Astrocyte (in vitro differentiated cells and primary cell): ENCODE measurements around the gene PTPRD. TPM values are rescaled to one million over a fixed set of nuclear protein-coding genes. Genes with fewer than 3 reads are reported as not detected.
"Not testable (repeated sequence)": the region's sequence is repeated elsewhere in the genome, so short reads cannot be mapped to it uniquely, and the experiment has no call there.

ENCODE experiments used
- DNase-seq: peaks from one replicate; pipeline ENCODE4 v3.0.0-alpha.2; 2010; ENCODE audit warnings: low read depth
- FAIRE-seq: peaks from 2 replicates; lab custom pipeline; 2011; peaks lifted over from hg19 to GRCh38; lab: Jason Lieb, UNC
- H2AFZ ChIP-seq: 2 replicates; pipeline ENCODE4 v1.6.0; 2012; ENCODE audit warnings: low read depth, low read length, inconsistent platforms
- H3K27ac ChIP-seq: 2 replicates; pipeline ENCODE4 v1.5.1; 2011; ENCODE audit warnings: low read depth, low read length, inconsistent platforms
- H3K27me3 ChIP-seq: 2 replicates; pipeline ENCODE4 v1.6.0; 2011; ENCODE audit warnings: low read length, inconsistent platforms; ENCODE audit not compliant: insufficient read depth
- H3K36me3 ChIP-seq: 2 replicates; pipeline ENCODE4 v1.5.1; 2011; ENCODE audit warnings: low read length, inconsistent platforms; ENCODE audit not compliant: insufficient read depth
- H3K4me1 ChIP-seq: 2 replicates; pipeline ENCODE4 v1.5.1; 2011; ENCODE audit warnings: low read length, inconsistent platforms; ENCODE audit not compliant: insufficient read depth
- H3K4me2 ChIP-seq: 2 replicates; pipeline ENCODE4 v1.6.0; 2012; ENCODE audit warnings: low read length, inconsistent platforms
- H3K4me3 ChIP-seq: 2 replicates; pipeline ENCODE4 v1.5.1; 2011; ENCODE audit warnings: low read depth, mild to moderate bottlenecking, low read length, inconsistent platforms; ENCODE audit not compliant: insufficient read depth
- H3K79me2 ChIP-seq: 2 replicates; pipeline ENCODE4 v1.6.0; 2012; ENCODE audit warnings: mild to moderate bottlenecking, low read length, inconsistent platforms; ENCODE audit not compliant: insufficient read depth
- H3K9ac ChIP-seq: 2 replicates; pipeline ENCODE4 v1.6.0; 2012; ENCODE audit warnings: mild to moderate bottlenecking, low read length, inconsistent platforms
- H3K9me3 ChIP-seq: 2 replicates; pipeline ENCODE4 v1.5.1; 2012; ENCODE audit warnings: low read depth, mild to moderate bottlenecking, low read length, inconsistent platforms; ENCODE audit not compliant: insufficient read depth
- H4K20me1 ChIP-seq: 2 replicates; pipeline ENCODE4 v1.6.0; 2012; ENCODE audit warnings: low read length, inconsistent platforms; ENCODE audit not compliant: insufficient read depth
- H3K27ac Mint-ChIP-seq: one replicate; pipeline ENCODE4 v1.8.0; 2021; ENCODE audit warnings: mild to moderate bottlenecking, mixed read lengths; ENCODE audit not compliant: unreplicated experiment
- H3K27me3 Mint-ChIP-seq: one replicate; pipeline ENCODE4 v1.8.0; 2021; ENCODE audit warnings: low read depth, mixed read lengths; ENCODE audit not compliant: unreplicated experiment
- H3K36me3 Mint-ChIP-seq: one replicate; pipeline ENCODE4 v1.8.0; 2021; ENCODE audit warnings: low read depth, mixed read lengths; ENCODE audit not compliant: unreplicated experiment
- H3K4me1 Mint-ChIP-seq: one replicate; pipeline ENCODE4 v1.8.0; 2021; ENCODE audit warnings: low read depth, mixed read lengths; ENCODE audit not compliant: unreplicated experiment
- H3K4me3 Mint-ChIP-seq: one replicate; pipeline ENCODE4 v1.8.0; 2021; ENCODE audit warnings: mild to moderate bottlenecking, moderate library complexity, mixed read lengths; ENCODE audit not compliant: unreplicated experiment
- H3K9me3 Mint-ChIP-seq: one replicate; pipeline ENCODE4 v1.8.0; 2021; ENCODE audit warnings: mild to moderate bottlenecking, mixed read lengths; ENCODE audit not compliant: unreplicated experiment
- EZH2 ChIP-seq: IDR thresholded peaks from 2 replicates; pipeline ENCODE4 v1.6.1; 2012; ENCODE audit warnings: mild to moderate bottlenecking, low read length, inconsistent platforms; ENCODE audit not compliant: insufficient read depth
- total RNA-seq: library from RNA; stranded (reverse); gene quantifications from 2 replicates; pipeline ENCODE4 v1.2.1, GENCODE V29; 2021
- TF ChIP-seq, protein P1 (sequence below): IDR thresholded peaks from 2 replicates; pipeline ENCODE4 v1.5.1; 2011; ENCODE audit warnings: low read depth, mild to moderate bottlenecking, inconsistent platforms, low read length, moderate library complexity; ENCODE audit not compliant: insufficient read depth

PTPRD gene
- total RNA-seq, 1 donor from 2014 or later: 88.1 TPM

GRCh38 chr9:9102295-9102694, 1510.5 kb downstream of the PTPRD start:
- FAIRE-seq: no peak
- H2AFZ ChIP-seq: no peak overlapping the region
- H3K4me3 ChIP-seq: no peak overlapping the region
- H3K9me3 Mint-ChIP-seq: no peaks in the 10 kb centered on the region
- H4K20me1 ChIP-seq: no peaks in the 10 kb centered on the region
- H3K27ac ChIP-seq: no peak overlapping the region
- no peak overlapping the region for H3K27ac Mint-ChIP-seq
- H3K4me3 Mint-ChIP-seq: no peak overlapping the region
- TF ChIP-seq, protein P1, sequence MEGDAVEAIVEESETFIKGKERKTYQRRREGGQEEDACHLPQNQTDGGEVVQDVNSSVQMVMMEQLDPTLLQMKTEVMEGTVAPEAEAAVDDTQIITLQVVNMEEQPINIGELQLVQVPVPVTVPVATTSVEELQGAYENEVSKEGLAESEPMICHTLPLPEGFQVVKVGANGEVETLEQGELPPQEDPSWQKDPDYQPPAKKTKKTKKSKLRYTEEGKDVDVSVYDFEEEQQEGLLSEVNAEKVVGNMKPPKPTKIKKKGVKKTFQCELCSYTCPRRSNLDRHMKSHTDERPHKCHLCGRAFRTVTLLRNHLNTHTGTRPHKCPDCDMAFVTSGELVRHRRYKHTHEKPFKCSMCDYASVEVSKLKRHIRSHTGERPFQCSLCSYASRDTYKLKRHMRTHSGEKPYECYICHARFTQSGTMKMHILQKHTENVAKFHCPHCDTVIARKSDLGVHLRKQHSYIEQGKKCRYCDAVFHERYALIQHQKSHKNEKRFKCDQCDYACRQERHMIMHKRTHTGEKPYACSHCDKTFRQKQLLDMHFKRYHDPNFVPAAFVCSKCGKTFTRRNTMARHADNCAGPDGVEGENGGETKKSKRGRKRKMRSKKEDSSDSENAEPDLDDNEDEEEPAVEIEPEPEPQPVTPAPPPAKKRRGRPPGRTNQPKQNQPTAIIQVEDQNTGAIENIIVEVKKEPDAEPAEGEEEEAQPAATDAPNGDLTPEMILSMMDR: no peak
- TF ChIP-seq EZH2: no peak
- no peaks in the 10 kb centered on the region for H3K4me1 Mint-ChIP-seq
- no peak for DNase-seq
- H3K9me3 ChIP-seq: no peaks in the 10 kb centered on the region
- H3K4me2 ChIP-seq: no peak overlapping the region
- no peaks in the 10 kb centered on the region for H3K79me2 ChIP-seq
- H3K9ac ChIP-seq: no peak overlapping the region
- H3K27me3 ChIP-seq: no peaks in the 10 kb centered on the region
- no peaks in the 10 kb centered on the region for H3K36me3 Mint-ChIP-seq
- H3K27me3 Mint-ChIP-seq: no peaks in the 10 kb centered on the region
- no peaks in the 10 kb centered on the region for H3K4me1 ChIP-seq
- no peaks in the 10 kb centered on the region for H3K36me3 ChIP-seq

GRCh38 chr9:9100070-9100469, 1512.7 kb downstream of the PTPRD start:
- H3K4me3 ChIP-seq: no peak overlapping the region
- no peak overlapping the region for H3K27ac ChIP-seq
- H3K27ac Mint-ChIP-seq: no peak overlapping the region
- no peaks in the 10 kb centered on the region for H3K4me1 Mint-ChIP-seq
- no peaks in the 10 kb centered on the region for H3K27me3 ChIP-seq
- no peaks in the 10 kb centered on the region for H3K36me3 Mint-ChIP-seq
- FAIRE-seq (no peak), DNase-seq (no peak)
- H3K9me3 ChIP-seq: no peaks in the 10 kb centered on the region
- no peaks in the 10 kb centered on the region for H3K36me3 ChIP-seq
- no peak overlapping the region for H3K4me3 Mint-ChIP-seq
- no peak for TF ChIP-seq EZH2
- TF ChIP-seq, protein P1: no peak
- no peaks in the 10 kb centered on the region for H3K9me3 Mint-ChIP-seq
- no peaks in the 10 kb centered on the region for H4K20me1 ChIP-seq
- H3K4me1 ChIP-seq: no peaks in the 10 kb centered on the region
- no peaks in the 10 kb centered on the region for H3K27me3 Mint-ChIP-seq
- H3K4me2 ChIP-seq: no peak overlapping the region
- H2AFZ ChIP-seq: no peak overlapping the region
- H3K9ac ChIP-seq: no peak overlapping the region
- no peaks in the 10 kb centered on the region for H3K79me2 ChIP-seq

DNA sequence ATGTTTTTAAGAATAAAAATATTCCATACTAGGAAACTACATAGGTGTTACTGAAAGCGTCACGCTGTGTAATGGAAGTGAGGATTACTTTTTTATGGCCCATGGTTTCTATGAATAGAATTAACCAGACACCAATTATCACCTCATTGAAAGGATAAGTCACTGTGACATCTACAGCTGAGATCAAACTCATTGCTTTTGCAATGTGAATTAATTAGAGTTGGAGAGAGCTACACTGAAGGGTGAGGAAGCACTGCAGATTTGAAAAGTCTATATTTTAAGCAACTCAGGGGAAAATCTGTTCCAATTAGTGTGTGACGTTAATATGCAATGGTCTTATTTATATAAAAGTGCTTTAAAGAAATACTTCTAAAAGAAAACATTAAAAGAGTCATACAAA, 1513.2 kb downstream of the PTPRD start:
- no peak overlapping the region for H3K4me2 ChIP-seq
- no peak overlapping the region for H3K27ac Mint-ChIP-seq
- H3K79me2 ChIP-seq: no peaks in the 10 kb centered on the region
- TF ChIP-seq, protein P1: no peak
- TF ChIP-seq EZH2: no peak
- H3K4me1 Mint-ChIP-seq: no peaks in the 10 kb centered on the region
- H3K4me1 ChIP-seq: no peaks in the 10 kb centered on the region
- H3K9me3 Mint-ChIP-seq: no peaks in the 10 kb centered on the region
- no peak for DNase-seq
- FAIRE-seq: no peak
- H3K27me3 Mint-ChIP-seq: no peaks in the 10 kb centered on the region
- H3K9me3 ChIP-seq: no peaks in the 10 kb centered on the region
- no peak overlapping the region for H3K27ac ChIP-seq
- H3K9ac ChIP-seq: no peak overlapping the region
- H4K20me1 ChIP-seq: no peaks in the 10 kb centered on the region
- no peak overlapping the region for H3K4me3 Mint-ChIP-seq
- H3K36me3 Mint-ChIP-seq: no peaks in the 10 kb centered on the region
- H3K36me3 ChIP-seq: no peaks in the 10 kb centered on the region
- no peaks in the 10 kb centered on the region for H3K27me3 ChIP-seq
- H2AFZ ChIP-seq: no peak overlapping the region
- H3K4me3 ChIP-seq: no peak overlapping the region

DNA sequence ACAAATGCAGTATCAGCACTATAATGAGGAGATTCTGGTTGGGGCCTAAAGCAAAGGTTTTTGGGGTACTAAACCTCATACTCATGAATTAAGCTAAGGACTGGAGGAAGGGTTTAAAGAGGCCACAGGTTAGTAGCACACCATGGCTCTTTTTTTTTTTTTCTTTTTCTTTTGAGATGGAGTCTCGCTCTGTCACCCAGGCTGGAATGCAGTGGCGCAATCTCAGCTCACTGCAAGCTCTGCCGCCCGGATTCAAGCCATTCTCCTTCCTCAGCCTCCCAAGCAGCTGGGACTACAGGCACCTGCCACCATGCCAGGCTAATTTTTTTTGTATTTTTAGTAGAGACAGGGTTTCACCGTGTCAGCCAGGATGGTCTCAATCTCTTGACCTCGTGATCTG, 1515.5 kb downstream of the PTPRD start:
- H3K79me2 ChIP-seq, FAIRE-seq, H3K4me1 Mint-ChIP-seq, H4K20me1 ChIP-seq, H3K27ac ChIP-seq, H3K9me3 Mint-ChIP-seq, H3K4me3 Mint-ChIP-seq, H3K9ac ChIP-seq, H3K36me3 Mint-ChIP-seq, H3K27ac Mint-ChIP-seq, H2AFZ ChIP-seq, DNase-seq, H3K4me3 ChIP-seq, H3K4me2 ChIP-seq, H3K36me3 ChIP-seq, H3K4me1 ChIP-seq, H3K27me3 Mint-ChIP-seq, H3K27me3 ChIP-seq, H3K9me3 ChIP-seq: not testable (repeated sequence)
